GM12872 (cell line): ENCODE measurements around the gene ALX4.

Experiments used
- TF ChIP-seq, protein P1 (sequence below): IDR thresholded peaks from 3 replicates; pipeline ENCODE4 v1.5.1; 2011; ENCODE audit warnings: low read depth, mild to moderate bottlenecking, low read length, moderate library complexity; ENCODE audit not compliant: insufficient read depth

Gene ALX4

DNA sequence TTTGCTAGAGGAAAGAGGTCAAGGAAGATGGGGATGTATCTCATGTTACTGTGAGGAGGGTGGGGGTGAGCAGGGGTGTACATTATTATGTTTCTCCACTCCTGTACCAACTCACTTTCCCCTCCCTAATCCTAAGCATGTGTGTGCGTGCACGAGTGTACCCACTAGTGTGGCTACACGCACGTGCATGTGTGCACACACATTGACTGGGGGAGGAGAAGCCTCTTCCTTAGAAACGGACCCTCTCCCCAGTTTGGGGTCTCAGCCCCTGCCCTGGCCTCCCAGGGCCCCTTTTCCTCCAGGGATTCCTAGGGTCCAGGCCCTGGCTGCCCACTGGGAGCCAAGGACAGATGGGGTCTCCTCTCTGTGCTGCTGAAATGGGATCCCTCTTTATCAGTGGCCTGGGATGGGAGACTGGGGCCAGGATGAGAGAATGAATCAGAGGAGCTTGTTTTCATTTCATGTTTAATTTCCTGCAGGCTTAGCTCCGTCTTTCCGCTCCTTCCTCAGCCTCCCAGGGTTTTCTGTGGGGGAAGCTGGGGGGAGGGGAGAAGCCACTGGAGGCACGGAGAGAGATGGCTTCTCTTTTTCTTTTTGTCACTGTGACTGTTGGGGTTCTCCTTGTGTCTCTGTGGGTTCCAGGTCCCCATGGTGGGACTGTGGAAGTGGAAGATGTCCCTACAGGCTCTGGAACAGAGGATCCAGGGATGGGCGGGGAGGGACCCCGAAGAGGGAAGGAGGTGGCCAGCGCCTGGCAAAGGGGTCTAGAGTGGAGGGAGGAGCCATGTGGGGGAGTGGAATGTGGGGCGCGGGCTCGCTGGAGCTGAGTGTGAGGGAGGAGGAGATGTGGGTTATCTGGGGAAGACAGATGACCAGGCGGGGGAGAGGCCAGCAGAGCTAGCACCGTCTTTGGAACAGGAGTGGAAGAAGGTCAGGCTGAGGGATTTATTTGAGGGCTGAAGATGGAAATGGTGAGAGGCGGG, 40.3 kb downstream of the ALX4 start:
- TF ChIP-seq, protein P1, sequence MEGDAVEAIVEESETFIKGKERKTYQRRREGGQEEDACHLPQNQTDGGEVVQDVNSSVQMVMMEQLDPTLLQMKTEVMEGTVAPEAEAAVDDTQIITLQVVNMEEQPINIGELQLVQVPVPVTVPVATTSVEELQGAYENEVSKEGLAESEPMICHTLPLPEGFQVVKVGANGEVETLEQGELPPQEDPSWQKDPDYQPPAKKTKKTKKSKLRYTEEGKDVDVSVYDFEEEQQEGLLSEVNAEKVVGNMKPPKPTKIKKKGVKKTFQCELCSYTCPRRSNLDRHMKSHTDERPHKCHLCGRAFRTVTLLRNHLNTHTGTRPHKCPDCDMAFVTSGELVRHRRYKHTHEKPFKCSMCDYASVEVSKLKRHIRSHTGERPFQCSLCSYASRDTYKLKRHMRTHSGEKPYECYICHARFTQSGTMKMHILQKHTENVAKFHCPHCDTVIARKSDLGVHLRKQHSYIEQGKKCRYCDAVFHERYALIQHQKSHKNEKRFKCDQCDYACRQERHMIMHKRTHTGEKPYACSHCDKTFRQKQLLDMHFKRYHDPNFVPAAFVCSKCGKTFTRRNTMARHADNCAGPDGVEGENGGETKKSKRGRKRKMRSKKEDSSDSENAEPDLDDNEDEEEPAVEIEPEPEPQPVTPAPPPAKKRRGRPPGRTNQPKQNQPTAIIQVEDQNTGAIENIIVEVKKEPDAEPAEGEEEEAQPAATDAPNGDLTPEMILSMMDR: no peak

DNA sequence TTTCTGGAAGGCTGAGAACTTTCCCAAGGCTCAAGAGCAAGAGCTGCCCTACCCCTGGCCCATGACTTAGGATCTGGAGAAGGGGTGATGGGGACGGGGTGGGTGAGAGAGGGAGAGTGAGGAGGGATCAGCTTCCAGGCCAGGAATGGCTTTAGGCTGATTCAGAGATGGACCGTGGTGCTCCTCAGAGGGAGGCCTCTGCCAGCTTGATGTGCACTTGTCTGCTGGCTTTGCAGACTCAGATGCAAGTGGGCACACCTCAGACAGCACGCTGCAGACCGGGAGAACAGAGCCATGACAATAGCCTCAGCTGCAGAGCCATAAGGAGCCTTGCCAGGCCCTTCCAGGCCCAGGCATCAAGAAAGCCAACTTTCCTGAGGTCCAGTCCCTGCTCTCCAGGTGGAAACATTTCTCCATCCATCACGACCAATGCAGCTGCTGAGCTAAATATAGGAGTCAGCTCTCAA, 41.3 kb downstream of the ALX4 start:
- TF ChIP-seq, protein P1: no peak

DNA sequence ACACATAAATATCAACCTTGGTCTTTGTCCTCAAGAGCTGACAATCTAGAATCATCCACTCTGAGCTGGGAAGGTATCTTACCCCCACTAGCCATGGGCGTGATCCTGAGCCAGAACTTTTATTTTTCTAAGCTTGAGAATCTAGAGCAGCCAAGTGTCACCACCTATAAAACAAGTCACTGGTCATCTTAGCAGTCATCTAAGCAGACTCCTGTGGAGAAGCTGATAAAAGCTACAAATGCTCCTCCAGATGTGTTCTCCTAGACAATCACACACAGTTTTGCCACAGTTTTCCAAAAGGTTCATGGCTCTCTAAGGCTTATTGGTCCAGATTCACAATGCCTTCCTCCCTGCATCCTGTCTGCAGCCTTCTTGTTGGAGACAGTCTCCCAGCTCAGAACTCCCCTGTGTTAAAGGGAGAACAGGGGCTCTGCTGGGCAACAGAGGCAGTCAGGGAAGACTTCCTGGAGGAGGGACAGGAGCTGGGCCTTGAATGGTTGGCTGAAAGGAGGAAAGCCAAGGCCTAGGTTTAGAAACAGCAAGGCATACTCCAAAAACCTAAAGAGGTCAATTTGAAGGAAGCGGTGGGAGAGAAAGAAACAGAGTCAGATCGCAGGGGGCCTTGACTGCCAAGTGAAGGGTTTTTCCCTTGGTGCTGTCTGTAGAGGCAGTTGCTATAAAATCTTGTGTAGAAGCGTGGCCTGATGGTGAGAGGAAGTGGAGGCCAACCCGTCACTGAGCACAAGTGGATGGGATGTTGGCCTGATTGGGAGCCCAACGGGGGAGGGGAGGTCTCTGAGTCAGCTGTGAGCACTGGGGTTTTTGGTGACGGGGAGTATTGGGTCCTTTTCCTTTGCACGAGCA, 42.0 kb downstream of the ALX4 start:
- TF ChIP-seq, protein P1: no peak

DNA sequence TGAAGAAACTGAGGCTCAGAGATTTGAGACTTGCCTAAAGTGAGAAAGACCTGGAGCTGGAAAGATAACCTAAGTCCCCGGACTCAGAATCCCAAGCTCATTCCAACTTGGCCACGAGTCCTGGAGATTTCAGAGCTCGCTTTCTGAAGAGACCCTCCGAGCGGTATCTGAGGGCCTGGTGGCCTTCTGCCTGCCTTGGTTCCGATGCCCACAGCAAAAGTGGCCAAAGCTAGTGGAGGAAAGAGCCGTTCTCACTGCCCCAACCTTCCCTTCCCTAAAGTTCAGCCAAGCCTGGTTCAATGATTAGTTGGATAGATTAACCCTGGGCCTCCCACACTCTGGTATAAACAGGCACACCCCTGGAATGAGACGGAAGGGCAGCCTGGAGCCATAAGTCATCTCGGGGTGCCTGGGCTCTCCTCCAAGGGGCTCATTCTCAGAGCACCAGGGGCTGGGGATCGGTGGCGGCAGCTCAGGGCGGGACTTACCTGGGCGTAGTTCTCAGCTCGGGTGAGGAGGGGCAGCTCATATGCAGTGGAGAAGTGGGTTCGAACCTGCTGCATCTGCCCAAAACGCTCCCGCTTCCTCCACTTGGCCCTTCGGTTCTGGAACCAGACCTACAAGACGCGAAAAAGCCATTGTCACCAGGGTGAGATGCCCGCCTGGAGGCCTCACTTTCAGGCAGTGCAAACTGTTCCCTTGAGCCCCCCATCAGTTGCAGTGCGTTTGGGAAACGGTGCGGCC, 42.8 kb downstream of the ALX4 start:
- TF ChIP-seq, protein P1: no peak

DNA sequence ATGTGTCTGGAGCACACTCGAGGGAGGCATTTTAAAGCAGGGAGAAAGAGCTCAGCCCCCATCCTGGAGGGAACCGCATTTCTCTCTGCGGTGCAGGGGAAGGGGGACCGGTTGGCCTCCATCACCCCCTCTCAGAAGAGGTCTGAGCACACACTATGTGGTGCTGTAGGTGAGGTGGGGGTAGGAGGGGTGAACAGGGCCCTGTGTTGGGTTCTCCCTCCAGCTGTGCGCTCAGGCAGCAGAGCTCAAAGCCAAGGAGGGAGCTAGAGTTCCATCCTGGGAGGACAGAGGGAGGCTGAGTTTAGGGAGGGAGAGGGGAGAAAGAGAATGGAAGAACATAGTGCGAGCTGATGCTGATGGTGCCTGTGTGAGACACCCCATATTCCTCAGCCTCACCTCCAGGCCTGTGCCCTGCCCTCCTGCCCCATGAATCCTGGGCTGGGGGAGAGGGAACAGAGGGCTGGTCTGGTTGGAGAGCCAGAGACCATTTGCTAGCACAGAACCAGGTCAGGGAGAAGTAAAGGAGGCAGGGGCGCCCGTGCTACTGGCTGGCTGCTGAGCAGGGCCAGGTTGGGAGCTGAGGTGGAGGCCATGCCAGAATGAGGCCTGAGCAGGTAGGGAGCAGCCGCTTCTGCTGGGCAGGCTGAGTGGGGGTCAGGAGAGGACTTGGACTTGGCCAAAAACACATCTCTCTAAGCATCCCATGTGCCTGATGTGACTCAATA, 43.7 kb downstream of the ALX4 start:
- TF ChIP-seq, protein P1: no peak

DNA sequence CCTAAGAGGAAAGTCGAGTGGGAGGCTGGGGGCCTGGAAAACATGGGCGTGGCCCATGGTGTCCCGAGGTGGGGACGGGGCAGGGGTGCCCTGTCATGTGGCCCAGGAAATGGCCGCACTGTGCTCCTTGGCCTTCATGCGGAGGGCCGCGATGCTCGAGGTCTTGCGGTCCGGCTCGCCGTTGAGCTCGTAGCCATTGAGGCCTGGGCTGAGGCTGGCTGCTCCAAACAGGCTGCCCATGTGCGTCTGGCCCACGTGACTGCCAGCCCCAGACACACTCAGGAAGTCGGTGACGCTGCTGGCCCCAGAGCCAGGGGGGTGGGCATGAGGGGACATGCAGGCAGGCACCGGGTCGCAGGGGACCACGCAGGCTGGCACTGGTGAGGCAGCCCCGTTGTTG, 45.2 kb downstream of the ALX4 start:
- TF ChIP-seq, protein P1: no peak
